GM21576 (cell line): ENCODE results near the gene SELENOP.

Experiments
- ATAC-seq: cut with Tn5 transposase; IDR thresholded peaks from one replicate; pipeline ENCODE4 v1.9.1; 2021; ENCODE audit warnings: mild to moderate bottlenecking, moderate library complexity; ENCODE audit not compliant: unreplicated experiment

The SELENOP gene

DNA sequence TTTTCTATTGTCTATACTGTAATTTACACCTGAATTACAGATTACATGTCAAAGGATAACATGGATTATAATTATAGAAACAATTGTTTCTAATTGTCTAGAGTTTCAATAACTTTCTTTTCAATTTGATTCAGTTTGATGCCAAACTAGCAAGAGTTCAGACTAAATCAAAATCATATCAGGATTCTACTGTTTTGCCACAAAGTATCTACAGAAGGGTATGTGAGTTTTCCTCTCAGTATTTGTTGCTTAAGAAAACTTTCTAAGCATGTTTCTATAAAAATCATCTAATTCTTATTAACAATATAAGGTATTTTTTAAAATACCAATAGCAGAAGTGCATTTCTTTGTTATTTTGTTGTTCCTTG, 12.5 kb downstream of the SELENOP start:
- no peak for ATAC-seq

- ATAC-seq = no peak
Measured at GRCh38 chr5:42798284-42799240, 13.1 kb downstream of the SELENOP start.

DNA sequence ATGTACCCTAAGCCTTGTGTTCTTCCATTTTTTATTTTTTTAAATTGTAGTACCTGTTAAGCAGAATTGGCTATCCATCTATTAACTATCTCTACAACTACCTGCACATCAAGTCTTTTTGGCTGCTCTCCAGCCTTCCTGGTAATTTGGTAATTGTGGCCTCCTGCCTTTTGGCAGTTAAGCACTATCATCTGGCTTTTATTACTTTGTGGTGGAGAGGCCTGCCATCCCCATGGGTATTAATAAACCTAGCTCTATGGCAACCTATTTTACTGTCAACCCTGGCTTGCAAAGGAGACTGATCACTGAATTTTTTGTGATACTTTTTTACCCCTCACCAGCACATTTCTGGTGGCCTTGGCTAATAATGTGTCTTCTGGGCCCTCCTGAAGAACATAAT, 20.5 kb downstream of the SELENOP start:
- ATAC-seq = no peak

DNA sequence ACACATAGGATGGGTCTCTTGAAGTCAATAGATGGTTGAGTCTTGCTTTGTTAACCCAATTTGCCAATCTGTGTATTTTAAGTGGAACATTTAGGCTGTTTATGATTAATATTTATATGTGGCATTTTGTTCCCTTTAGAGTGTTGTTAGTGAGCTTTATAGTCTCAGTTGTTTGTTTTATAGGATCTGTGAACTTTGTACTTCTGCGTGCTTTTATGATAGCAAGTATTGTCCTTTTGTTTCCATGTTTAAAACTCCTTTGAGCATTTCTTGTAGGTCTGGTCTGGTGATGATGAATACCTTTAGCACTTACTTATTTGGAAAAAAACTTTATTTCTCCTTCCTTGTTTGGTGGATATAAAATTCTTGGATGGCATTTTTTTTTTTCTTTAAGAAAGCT, 23.8 kb downstream of the SELENOP start:
- ATAC-seq = no peak

DNA sequence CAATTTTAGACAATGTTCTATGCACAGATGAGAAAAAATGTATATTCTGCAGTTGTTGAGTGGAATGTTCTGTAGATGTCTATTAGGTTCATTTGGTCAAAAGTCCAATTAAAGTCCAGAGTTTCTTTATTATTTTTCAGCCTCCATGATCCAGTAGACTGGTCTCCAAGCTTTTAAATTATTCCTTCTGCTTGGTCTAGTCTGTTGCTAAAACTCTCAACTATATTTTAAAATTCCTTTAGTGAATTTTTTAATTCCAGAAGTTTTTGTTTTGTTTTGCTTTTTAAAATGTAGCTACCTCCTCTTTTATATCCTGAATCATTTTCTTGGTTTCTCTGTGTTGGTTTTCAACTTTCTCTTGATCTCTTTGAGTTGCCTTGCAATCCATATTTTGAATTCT, 24.6 kb downstream of the SELENOP start:
- ATAC-seq = no peak

GRCh38 chr5:42785756-42786155, 25.9 kb downstream of the SELENOP start:
- no peak for ATAC-seq

- ATAC-seq = no peak
Measured at GRCh38 chr5:42784132-42784531, 27.6 kb downstream of the SELENOP start.

GRCh38 chr5:42781584-42781983, 30.1 kb downstream of the SELENOP start:
- no peak for ATAC-seq

DNA sequence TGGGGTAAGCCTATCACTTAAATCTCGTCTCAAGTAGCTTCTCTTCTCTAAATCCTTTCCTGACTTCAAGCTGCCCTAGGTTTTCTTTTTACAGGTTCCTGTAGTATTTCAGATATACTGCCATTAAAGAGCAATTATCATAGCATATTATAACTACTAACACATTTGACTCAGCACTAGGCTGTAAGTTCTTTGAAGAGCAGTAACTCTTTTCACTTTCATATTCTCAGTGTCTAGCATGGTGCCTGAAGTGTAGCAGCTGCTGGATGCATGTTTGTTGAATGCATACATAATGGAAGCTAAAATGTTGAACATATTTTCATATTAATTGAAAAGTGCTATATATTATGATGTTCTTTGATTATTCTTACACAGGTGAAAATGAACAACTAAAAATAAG, 32.6 kb downstream of the SELENOP start:
- peak; percentile 59 for ATAC-seq

DNA sequence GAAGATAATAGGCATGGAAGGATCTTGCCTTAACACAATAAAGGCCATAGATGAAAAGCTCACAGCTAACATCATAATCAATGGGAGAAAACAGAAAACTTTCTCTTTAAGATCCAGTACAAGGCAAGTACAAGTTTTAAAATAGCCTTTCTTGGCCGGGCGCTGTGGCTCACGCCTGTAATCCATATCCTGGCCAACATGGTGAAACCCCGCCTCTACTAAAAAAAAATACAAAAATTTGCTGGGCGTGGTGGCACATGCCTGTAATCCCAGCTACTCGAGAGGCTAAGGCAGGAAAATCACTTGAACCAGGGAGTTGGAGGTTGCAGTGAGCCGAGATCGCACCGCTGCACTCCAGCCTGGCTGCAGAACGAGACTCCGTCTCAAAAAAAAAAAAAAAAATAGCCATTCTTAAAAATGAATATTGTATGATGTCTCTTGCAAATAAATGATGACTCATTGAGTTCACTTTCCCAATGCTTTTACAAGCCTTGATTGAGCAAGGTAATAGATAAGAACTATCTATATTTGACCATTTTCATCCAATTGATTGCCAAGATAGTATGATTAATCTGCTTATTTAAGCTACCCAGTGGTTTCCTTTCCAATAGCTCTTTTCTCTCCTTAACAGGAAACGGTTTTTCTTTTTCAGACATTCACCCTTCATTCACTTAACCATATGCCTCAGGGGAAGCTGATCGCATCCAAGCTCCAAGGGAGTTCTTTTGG, 39.3 kb downstream of the SELENOP start:
- no peak for ATAC-seq

DNA sequence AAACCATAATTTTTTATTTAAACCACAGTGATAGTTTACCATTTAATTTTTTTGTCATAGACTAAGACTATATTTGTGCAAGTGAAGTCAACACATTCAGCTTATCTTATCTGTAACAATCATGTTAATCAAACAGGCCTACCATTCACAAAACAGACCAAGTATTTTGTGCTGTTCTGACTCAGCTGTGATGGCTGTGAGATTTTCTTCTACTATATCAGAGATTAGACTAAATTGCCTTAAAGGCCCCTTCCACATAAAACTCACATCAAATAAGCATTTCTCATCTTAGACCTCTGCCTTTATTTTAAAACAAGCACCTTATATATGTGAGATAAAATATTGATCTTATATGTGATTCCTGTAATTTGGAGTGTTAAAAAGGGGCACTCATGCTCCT, 41.7 kb downstream of the SELENOP start:
- no peak for ATAC-seq

- ATAC-seq = no peak
Measured at GRCh38 chr5:42768106-42768504, 43.6 kb downstream of the SELENOP start.

DNA sequence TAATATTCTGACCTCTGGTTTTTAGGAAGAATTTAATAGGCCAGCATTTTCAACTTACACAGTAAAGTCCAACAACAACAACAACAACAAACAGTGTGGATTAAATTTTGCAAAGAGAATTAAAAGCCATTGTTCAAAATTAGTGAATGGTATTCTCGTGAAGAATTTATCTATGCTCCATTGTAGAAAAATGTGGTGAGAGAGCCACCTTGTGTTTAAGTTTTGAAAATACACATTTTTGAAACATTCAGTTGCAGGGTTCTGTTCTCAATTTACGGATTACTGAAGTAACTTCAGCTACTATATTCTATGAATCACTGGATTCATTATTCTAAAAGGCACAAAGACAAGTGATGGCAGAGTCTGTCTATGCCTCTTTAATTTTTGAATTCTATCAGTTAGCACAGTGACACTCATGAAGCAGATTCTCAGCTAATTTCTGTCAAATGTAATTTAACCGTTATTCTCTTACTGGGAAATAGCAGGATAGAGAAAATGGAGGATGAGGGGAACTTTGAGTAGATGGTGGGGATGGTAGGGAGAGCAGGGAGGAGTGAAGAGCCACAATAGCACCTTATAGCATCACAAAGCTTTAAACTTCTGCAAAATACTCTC, 44.1 kb downstream of the SELENOP start:
- no peak for ATAC-seq

- ATAC-seq = no peak
Measured at GRCh38 chr5:42761791-42762190, 49.9 kb downstream of the SELENOP start.

DNA sequence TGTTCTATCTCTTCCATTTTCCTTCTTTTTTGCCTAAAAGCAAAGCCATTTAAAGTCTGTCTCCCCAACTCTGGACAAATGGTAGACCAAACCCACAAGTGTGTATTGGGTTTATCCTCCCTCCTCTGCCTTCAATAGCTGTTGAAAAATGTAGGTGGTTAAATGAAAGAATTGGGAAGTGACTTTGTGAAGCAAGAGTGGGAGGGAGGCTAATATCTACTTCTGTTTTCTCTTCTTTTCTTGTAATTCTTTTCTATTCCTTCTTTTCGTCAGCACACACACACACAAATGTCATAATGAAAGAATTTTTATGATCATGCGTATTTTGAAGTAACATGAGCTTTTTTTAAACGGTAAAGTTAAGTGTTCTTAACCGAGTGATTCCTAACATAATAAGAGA, 51.3 kb downstream of the SELENOP start:
- no peak for ATAC-seq

GRCh38 chr5:42759456-42759855, 52.2 kb downstream of the SELENOP start:
- no peak for ATAC-seq

DNA sequence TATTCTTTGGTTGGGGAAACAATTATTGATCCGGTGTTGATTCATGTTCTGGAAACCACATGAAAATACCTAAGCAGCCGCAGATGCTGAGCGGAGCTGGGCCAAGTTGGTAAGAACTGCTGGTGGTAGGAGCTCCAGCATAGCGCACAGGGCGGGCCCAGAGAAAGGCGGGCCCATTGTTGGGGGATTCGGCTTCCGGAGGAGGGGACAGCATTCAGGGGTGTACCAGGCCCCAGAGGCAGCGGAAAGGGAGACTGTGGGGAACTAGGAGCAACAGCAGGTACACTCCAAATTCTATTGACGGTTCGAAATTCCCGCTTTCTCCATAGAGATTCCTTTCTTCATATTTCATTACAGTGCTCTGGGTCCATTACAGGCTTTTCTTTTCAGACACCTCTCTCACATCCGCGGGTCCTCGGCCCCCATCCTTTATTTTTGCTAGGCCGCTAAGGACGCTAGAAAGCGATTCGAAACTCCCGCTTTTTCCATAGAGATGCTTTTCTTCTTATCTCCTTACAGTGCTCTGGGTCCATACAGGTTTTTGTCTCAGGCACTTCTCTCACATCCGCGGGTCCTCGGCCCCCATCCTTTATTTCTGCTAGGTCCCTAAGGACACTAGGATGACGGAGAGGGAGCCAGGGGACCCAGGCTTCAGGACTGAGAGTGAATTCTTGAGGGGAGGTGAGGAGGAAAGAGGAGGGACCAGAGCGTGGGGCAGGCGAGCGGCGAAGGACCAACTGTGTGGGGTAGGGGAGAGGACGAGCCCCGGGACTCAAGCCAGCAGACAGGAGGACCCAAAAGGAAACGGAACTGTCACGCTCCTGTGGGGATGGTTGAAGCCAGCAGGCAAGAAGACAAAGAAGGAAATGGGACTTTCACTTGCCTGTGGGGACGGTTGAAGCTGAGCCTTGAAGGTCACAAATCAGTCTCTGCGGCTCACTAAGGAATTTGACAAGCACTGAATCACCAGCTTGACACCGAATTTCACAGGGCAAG, 54.8 kb downstream of the SELENOP start, which contains the start of gene CCDC152:
CCDC152 (plus strand) TSS at position 213 of the 996 bp plus-strand sequence. CDS start 2,304 bp downstream, outside the sequence.
- peak; percentile 76 for ATAC-seq

GRCh38 chr5:42753099-42753498, 58.6 kb downstream of the SELENOP start:
- no peak for ATAC-seq

DNA sequence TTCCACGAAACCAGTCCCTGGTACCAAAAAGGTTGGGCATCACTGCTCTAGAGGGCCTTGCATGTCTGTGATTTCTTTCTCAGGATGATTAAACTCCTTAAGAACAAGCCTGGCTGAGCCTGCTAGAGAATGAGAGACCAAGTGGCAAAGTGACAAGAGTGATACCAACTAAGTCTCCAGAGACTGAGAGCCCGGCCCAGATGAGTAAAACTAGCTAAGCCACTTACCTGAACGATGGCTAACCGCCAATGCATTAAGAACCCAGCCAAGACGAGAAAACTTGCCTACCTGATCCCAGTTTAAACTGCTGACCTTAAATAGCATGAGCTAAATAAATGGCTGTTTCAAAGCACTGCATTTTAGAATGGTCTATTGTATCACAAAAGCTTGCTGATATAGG, 60.6 kb downstream of the SELENOP start:
- ATAC-seq = no peak

DNA sequence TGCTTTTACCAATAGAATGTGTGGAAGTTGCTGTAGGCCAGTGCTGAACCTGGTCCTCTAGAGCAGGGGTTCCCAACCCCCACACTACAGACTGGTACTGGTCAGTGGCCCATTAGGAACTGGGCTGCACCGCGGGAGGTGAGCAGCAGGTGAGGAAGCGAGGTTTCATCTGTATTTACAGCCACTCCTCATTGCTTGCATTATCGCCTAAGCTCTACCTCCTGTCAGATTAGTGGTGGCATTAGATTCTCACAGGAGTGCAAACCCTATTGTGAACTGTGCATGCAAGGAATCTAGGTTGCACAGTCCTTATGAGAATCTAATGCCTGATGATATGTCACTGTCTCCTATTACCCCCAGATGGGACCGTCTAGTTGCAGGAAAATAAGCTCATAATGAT, 61.2 kb downstream of the SELENOP start:
- no peak for ATAC-seq
